HG03469 (cell line): Measurements from ENCODE around the gene PTGER1.
"Not testable (repeated sequence)": the region's sequence is repeated elsewhere in the genome, so short reads cannot be mapped to it uniquely, and the experiment has no call there.

Experiments used
- ATAC-seq: cut with Tn5 transposase; IDR thresholded peaks from one replicate; pipeline ENCODE4 v1.9.1; 2021; ENCODE audit warnings: mild to moderate bottlenecking, moderate library complexity, moderate number of reproducible peaks; ENCODE audit not compliant: unreplicated experiment

The PTGER1 gene

GRCh38 chr19:14476327-14476672 is 1.1 kb upstream of the PTGER1 start:
- ATAC-seq: no peak

- no peak for ATAC-seq
Measured at GRCh38 chr19:14474827-14475226, 327 bp downstream of the PTGER1 start.

GRCh38 chr19:14473978-14474578 is 1.1 kb downstream of the PTGER1 start:
- ATAC-seq: no peak

GRCh38 chr19:14473073-14473977 is 1.8 kb downstream of the PTGER1 start:
- ATAC-seq: no peak

- no peak for ATAC-seq
Measured at GRCh38 chr19:14472202-14472938, 2.8 kb downstream of the PTGER1 start.

GRCh38 chr19:14471436-14472187 is 3.5 kb downstream of the PTGER1 start:
- no peak for ATAC-seq

- ATAC-seq: no peak
Measured at GRCh38 chr19:14470031-14470876, 4.9 kb downstream of the PTGER1 start.

GRCh38 chr19:14467816-14468215 is 7.3 kb downstream of the PTGER1 start:
- ATAC-seq: no peak

- no peak for ATAC-seq
Measured at GRCh38 chr19:14467391-14467790, 7.8 kb downstream of the PTGER1 start.

GRCh38 chr19:14463747-14464146 is 11.4 kb downstream of the PTGER1 start:
- ATAC-seq: no peak

- ATAC-seq: not testable (repeated sequence)
Measured at GRCh38 chr19:14462401-14462800, 12.8 kb downstream of the PTGER1 start.

GRCh38 chr19:14460935-14461334 is 14.2 kb downstream of the PTGER1 start:
- ATAC-seq: no peak

- no peak for ATAC-seq
Measured at GRCh38 chr19:14459703-14460102, 15.5 kb downstream of the PTGER1 start.

- ATAC-seq: not testable (repeated sequence)
Measured at GRCh38 chr19:14452303-14452702, 22.9 kb downstream of the PTGER1 start.

- no peak for ATAC-seq
Measured at GRCh38 chr19:14450876-14451275, 24.3 kb downstream of the PTGER1 start.

GRCh38 chr19:14450168-14450874 is 24.8 kb downstream of the PTGER1 start:
- no peak for ATAC-seq

- no peak for ATAC-seq
Measured at GRCh38 chr19:14449321-14449720, 25.8 kb downstream of the PTGER1 start.

- ATAC-seq: no peak
Measured at GRCh38 chr19:14446336-14447036, 28.7 kb downstream of the PTGER1 start.
